Smooth muscle cell (in vitro differentiated cells): ENCODE measurements around the gene TTC3. TPM values are rescaled to one million over a fixed set of nuclear protein-coding genes. Genes with fewer than 3 reads are reported as not detected.

ENCODE experiments used
- DNase-seq: peaks from one replicate; lab custom pipeline; 2025; ENCODE audit not compliant: unreplicated experiment; lab: John Stamatoyannopoulos, UW
- H2AFZ ChIP-seq: fragments of 200-600 bp; sonication (generic); 2 replicates; pipeline ENCODE4 v1.6.0; 2016; ENCODE audit warnings: antibody characterized with exemption, low read depth, mild to moderate bottlenecking
- H3F3A ChIP-seq: fragments of 200-600 bp; sonication (generic); 2 replicates; pipeline ENCODE4 v1.6.0; 2017; ENCODE audit warnings: antibody characterized with exemption, low read depth
- H3K27ac ChIP-seq: fragments of 200-600 bp; sonication (generic); 2 replicates; pipeline ENCODE4 v1.5.1; 2016; ENCODE audit warnings: low read depth, mild to moderate bottlenecking
- H3K27me3 ChIP-seq: fragments of 200-600 bp; sonication (generic); 2 replicates; pipeline ENCODE4 v1.6.1; 2016; ENCODE audit warnings: low read depth, mild to moderate bottlenecking
- H3K36me3 ChIP-seq: fragments of 200-600 bp; sonication (generic); 2 replicates; pipeline ENCODE4 v1.5.1; 2016; ENCODE audit warnings: low read depth
- H3K4me1 ChIP-seq: fragments of 200-600 bp; sonication (generic); 2 replicates; pipeline ENCODE4 v1.5.1; 2016; ENCODE audit warnings: low read depth
- H3K4me2 ChIP-seq: fragments of 200-600 bp; sonication (generic); 2 replicates; pipeline ENCODE4 v1.6.0; 2016; ENCODE audit warnings: mild to moderate bottlenecking
- H3K4me3 ChIP-seq: fragments of 200-600 bp; sonication (generic); 2 replicates; pipeline ENCODE4 v1.5.1; 2016; ENCODE audit warnings: mild to moderate bottlenecking
- H3K79me2 ChIP-seq: fragments of 200-600 bp; sonication (generic); 2 replicates; pipeline ENCODE4 v1.6.0; 2016; ENCODE audit warnings: low read depth, mild to moderate bottlenecking
- H3K9ac ChIP-seq: fragments of 200-600 bp; sonication (generic); 2 replicates; pipeline ENCODE4 v1.6.0; 2016; ENCODE audit warnings: low read depth
- H3K9me3 ChIP-seq: fragments of 200-600 bp; sonication (generic); replicated peaks from 2 replicates; pipeline ENCODE4 v1.5.1; 2016; ENCODE audit warnings: low read depth
- H4K20me1 ChIP-seq: fragments of 200-600 bp; sonication (generic); 2 replicates; pipeline ENCODE4 v1.6.0; 2016; ENCODE audit warnings: low read depth
- WGBS: methylation state at CpG from one replicate; pipeline ENCODE4 v1.1.7; 2016; ENCODE audit warnings: low lambda C conversion rate; 5-methylcytosine and 5-hydroxymethylcytosine counted together
- polyA plus RNA-seq: library from polyadenylated mRNA; unstranded; fragments of >200 nt; fragmentation: Nextera tagmentation; extraction: Ambion mirVana; gene quantifications from 2 replicates; pipeline ENCODE4 v1.2.1, GENCODE V29; 2016
- total RNA-seq: library from RNA; depleted of rRNA; stranded (reverse); fragments of >200 nt; gene quantifications from 2 replicates; pipeline ENCODE4 v1.2.3, GENCODE V29; 2014
- TF ChIP-seq, protein P1 (sequence below): fragments of 200-600 bp; sonication (generic); IDR thresholded peaks from 2 replicates; pipeline ENCODE4 v1.5.1; 2017; ENCODE audit warnings: borderline replicate concordance, mild to moderate bottlenecking, antibody characterized with exemption; ENCODE audit not compliant: insufficient read depth, poor library complexity, severe bottlenecking

Gene TTC3
- total and polyA plus RNA-seq, 2 experiments from 2014 or later: 193 to 224 TPM

DNA sequence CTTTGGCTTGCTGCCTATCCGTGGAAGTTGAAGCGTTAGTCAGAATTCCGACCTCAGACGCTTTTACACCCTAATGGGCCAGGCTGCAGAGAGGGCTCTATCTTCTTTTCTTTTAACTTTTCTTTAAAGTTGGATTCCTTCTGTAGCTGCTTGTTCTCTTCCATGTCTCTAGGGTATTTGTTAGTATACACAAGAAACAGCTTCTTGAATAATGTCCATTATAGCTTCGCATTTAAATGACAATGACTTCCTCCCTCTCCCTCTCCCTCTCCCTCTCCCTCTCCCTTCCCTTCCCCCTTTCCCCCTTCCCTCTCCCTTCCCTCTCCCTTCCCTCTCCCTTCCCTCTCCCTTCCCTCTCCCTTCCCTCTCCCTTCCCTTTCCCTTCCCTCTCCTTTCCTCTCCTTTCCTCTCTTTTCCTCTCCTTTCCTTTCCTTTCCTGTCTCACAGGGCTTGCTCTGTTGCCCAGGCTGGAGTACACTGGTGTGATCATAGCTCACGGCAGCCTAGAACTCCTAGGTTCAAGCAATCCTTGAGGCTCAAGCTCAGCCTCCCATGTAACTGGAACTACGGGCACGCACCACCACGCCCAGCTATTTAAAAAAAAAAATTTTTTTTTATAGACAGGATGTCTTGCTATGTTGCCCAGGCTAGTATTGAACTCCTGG is 33.5 kb upstream of the TTC3 start:
- no peak overlapping the region for H3K4me3 ChIP-seq
- no peaks in the 10 kb centered on the region for H3K27me3 ChIP-seq
- no peaks in the 10 kb centered on the region for H3K79me2 ChIP-seq
- H3F3A ChIP-seq: no peaks in the 10 kb centered on the region
- no peaks in the 10 kb centered on the region for H3K9me3 ChIP-seq
- H3K27ac ChIP-seq: no peak overlapping the region
- no peaks in the 10 kb centered on the region for H3K36me3 ChIP-seq
- WGBS: 62% methylated on average over 9 of the region's 9 CpGs
- peaks cover 4% of the 10 kb centered on the region for H3K4me1 ChIP-seq
- H3K9ac ChIP-seq: no peak overlapping the region
- no peak for DNase-seq
- H2AFZ ChIP-seq: no peak overlapping the region
- no peak overlapping the region for H3K4me2 ChIP-seq
- TF ChIP-seq, protein P1, sequence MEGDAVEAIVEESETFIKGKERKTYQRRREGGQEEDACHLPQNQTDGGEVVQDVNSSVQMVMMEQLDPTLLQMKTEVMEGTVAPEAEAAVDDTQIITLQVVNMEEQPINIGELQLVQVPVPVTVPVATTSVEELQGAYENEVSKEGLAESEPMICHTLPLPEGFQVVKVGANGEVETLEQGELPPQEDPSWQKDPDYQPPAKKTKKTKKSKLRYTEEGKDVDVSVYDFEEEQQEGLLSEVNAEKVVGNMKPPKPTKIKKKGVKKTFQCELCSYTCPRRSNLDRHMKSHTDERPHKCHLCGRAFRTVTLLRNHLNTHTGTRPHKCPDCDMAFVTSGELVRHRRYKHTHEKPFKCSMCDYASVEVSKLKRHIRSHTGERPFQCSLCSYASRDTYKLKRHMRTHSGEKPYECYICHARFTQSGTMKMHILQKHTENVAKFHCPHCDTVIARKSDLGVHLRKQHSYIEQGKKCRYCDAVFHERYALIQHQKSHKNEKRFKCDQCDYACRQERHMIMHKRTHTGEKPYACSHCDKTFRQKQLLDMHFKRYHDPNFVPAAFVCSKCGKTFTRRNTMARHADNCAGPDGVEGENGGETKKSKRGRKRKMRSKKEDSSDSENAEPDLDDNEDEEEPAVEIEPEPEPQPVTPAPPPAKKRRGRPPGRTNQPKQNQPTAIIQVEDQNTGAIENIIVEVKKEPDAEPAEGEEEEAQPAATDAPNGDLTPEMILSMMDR: no peak
- H4K20me1 ChIP-seq: no peaks in the 10 kb centered on the region

DNA sequence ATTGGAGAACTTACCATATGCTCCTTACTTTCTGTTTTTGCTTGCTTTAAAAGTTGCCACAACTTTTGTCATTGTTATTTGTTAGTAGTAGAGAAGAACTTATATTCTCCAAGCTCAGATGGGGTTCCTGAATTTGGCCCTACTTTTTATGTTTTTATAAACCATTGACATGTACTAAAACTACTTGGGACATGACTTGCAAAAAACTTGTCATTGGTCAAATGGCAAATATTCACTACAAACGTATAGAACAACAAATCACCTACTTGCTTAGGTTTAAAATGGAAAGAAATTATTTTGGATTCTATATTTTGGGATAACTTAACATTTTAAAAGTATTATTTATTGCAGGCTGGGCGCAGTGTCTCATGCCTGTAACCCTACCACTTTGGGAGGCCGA is 32.8 kb upstream of the TTC3 start:
- H3K4me2 ChIP-seq: no peak overlapping the region
- H3K27ac ChIP-seq: no peak overlapping the region
- no peaks in the 10 kb centered on the region for H4K20me1 ChIP-seq
- H3F3A ChIP-seq: no peaks in the 10 kb centered on the region
- H3K9ac ChIP-seq: no peak overlapping the region
- H3K27me3 ChIP-seq: no peaks in the 10 kb centered on the region
- H3K36me3 ChIP-seq: no peaks in the 10 kb centered on the region
- no peak overlapping the region for H2AFZ ChIP-seq
- no peak for DNase-seq
- WGBS: 92% methylated on average over 3 of the region's 3 CpGs
- H3K79me2 ChIP-seq: no peaks in the 10 kb centered on the region
- H3K4me1 ChIP-seq: peaks cover 4% of the 10 kb centered on the region
- H3K4me3 ChIP-seq: no peak overlapping the region
- no peaks in the 10 kb centered on the region for H3K9me3 ChIP-seq
- TF ChIP-seq, protein P1: no peak

DNA sequence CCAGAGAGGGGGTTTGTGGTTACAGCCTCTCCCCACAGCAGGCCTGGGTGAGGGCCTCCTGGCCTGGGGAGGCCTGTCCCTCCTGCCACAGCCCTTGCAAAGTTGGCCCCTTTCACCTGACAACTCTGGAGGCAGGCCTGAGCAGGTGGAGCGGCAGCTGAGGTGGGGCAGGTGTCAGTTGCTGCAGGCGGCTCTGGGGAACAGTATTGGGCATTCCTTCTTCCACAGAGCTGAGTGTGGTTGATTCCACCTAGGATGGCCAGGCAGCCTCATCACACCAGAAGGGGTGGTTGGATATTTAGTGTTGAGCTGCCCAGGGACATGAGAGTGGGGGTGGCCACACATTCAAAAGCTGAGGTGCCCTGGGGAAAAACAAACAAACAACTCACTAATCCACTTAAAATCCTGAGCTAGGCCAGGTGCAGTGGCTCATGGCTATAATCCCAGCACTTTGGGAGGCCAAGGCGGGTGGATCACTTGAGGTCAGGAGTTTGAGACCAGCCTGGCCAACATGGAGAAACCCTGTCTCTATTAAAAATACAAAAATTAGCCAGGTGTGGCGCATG is 31.3 kb upstream of the TTC3 start:
- no peak overlapping the region for H3K9ac ChIP-seq
- H3K27me3 ChIP-seq: no peaks in the 10 kb centered on the region
- no peaks in the 10 kb centered on the region for H3F3A ChIP-seq
- no peak overlapping the region for H3K4me2 ChIP-seq
- TF ChIP-seq, protein P1: no peak
- H2AFZ ChIP-seq: no peak overlapping the region
- no peaks in the 10 kb centered on the region for H4K20me1 ChIP-seq
- no peaks in the 10 kb centered on the region for H3K79me2 ChIP-seq
- no peak for DNase-seq
- H3K36me3 ChIP-seq: no peaks in the 10 kb centered on the region
- no peaks in the 10 kb centered on the region for H3K9me3 ChIP-seq
- WGBS: 82% methylated on average over 4 of the region's 4 CpGs
- H3K27ac ChIP-seq: no peak overlapping the region
- peaks cover 4% of the 10 kb centered on the region for H3K4me1 ChIP-seq
- no peak overlapping the region for H3K4me3 ChIP-seq

DNA sequence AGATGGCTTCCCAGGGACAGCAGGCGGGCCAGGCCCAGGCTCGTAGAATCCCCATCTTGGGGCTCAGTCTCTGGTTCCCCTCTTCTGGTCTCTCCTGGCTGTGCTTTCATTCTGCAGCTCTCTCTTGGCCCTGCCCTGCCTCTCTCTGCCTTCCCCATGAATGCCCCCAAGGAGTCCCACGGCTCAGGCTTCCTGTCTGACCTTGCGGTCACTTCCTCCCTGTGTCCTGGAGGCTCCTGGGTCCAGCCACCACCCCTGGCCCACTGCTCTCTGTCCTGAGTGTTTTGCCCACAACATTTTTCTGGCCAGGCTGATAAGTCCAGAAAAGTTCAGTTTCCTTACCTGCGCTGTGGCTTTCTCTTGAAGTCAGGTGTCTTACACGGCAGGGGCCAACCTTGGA is 29.2 kb upstream of the TTC3 start:
- Histone ChIP-seq H2AFZ (no peak overlapping the region), H3K4me3 (no peak overlapping the region), H3K4me2 (no peak overlapping the region), H3K4me1 (peaks cover 4% of the 10 kb centered on the region), H3K27ac (no peak overlapping the region), H3K36me3 (no peaks in the 10 kb centered on the region), H3K9me3 (no peaks in the 10 kb centered on the region), H3F3A (no peaks in the 10 kb centered on the region), H4K20me1 (no peaks in the 10 kb centered on the region), H3K27me3 (no peaks in the 10 kb centered on the region), H3K9ac (no peak overlapping the region), H3K79me2 (no peaks in the 10 kb centered on the region)
- no peak for DNase-seq
- WGBS: 92% methylated on average over 6 of the region's 6 CpGs
- TF ChIP-seq, protein P1: no peak
